K562 (cell line): ENCODE results near the gene ZNF790. TPM values are rescaled to one million over a fixed set of nuclear protein-coding genes. Genes with fewer than 3 reads are reported as not detected.

ENCODE experiments used
- CHAMP1 ChIP-seq: fragments of 450-650 bp; IDR thresholded peaks from 2 replicates; pipeline ENCODE4 v1.6.1; 2016; ENCODE audit warnings: mild to moderate bottlenecking
- FOXK2 ChIP-seq, 2 experiments: fragments of 450-650 bp; IDR thresholded peaks in 1 of 2; conservative IDR thresholded peaks in 1 of 2; 2 replicates each; pipeline ENCODE4 v1.6.1; 2016; ENCODE audit warnings: low read depth in 2 of 2, mild to moderate bottlenecking in 1 of 2
- KLF1 ChIP-seq: fragments of 450-650 bp; IDR thresholded peaks from 2 replicates; pipeline ENCODE4 v1.6.1; 2016; ENCODE audit warnings: missing genetic modification characterization, missing compliant biosample characterization
- NCOA4 ChIP-seq: fragments of 450-650 bp; IDR thresholded peaks from 2 replicates; pipeline ENCODE4 v1.6.1; 2018; ENCODE audit warnings: mild to moderate bottlenecking; ENCODE audit not compliant: partially characterized antibody
- POLR2G ChIP-seq: fragments of 200-400 bp; formaldehyde crosslinking; IDR thresholded peaks from 2 replicates; pipeline ENCODE4 v1.6.1; 2017; ENCODE audit warnings: low read depth, mild to moderate bottlenecking, antibody characterized with exemption, low read length, moderate library complexity
- PURB ChIP-seq: sonication (generic); formaldehyde crosslinking; IDR thresholded peaks from 2 replicates; pipeline ENCODE4 v1.9.0; 2021; ENCODE audit warnings: low read depth, mild to moderate bottlenecking, missing genetic modification reagents
- STAT5A ChIP-seq: IDR thresholded peaks from 2 replicates; pipeline ENCODE4 v1.6.1; 2012; ENCODE audit warnings: low read length, inconsistent platforms, borderline replicate concordance
- ZBTB40 ChIP-seq, 2 experiments: fragments of 450-650 bp in 1 of 2; sonication (generic) in 1 of 2; formaldehyde crosslinking in 1 of 2; IDR thresholded peaks; 2 replicates each; pipeline versions ENCODE4 v1.7.1 to v1.9.0; 2016 to 2022; ENCODE audit warnings: inconsistent platforms in 1 of 2, mild to moderate bottlenecking in 1 of 2, missing genetic modification reagents in 1 of 2
- ZC3H11A ChIP-seq: IDR thresholded peaks from 2 replicates; pipeline ENCODE4 v1.6.1; 2012; ENCODE audit warnings: low read depth, low read length, improper control_type of control experiment
- ZEB2 ChIP-seq: fragments of 450-650 bp; IDR thresholded peaks from 2 replicates; pipeline ENCODE4 v1.6.1; 2016
- ZNF24 ChIP-seq: fragments of 450-650 bp; IDR thresholded peaks from 2 replicates; pipeline ENCODE4 v1.6.1; 2016
- ZNF398 ChIP-seq: fragments of 250-450 bp; sonication (Bioruptor Pico); IDR thresholded peaks from 2 replicates; pipeline ENCODE4 v1.8.0; 2021; ENCODE audit warnings: moderate library complexity, mild to moderate bottlenecking, inconsistent platforms
- ZNF695 ChIP-seq: fragments of 450-650 bp; formaldehyde crosslinking; IDR thresholded peaks from 2 replicates; pipeline ENCODE4 v1.4.0; 2020; ENCODE audit warnings: mild to moderate bottlenecking, moderate library complexity
- polyA plus RNA-seq, 8 experiments: library from polyadenylated mRNA; depleted of rRNA in 4 of 8; stranded (reverse) in 5 of 8; unstranded in 3 of 8; fragments of >200 nt; fragmentation: Nextera tagmentation in 2 of 8; fragmentation: Illumina TruSeq in 1 of 8; extraction: Ambion mirVana in 2 of 8; extraction: Trizol in 1 of 8; gene quantifications; 2 replicates each; pipeline versions ENCODE4 v1.2.1 to v1.2.3, GENCODE V29; 2011 to 2014; ENCODE audit warnings: inconsistent platforms in 1 of 8, missing spikeins in 1 of 8
- total RNA-seq, 7 experiments: library from RNA; depleted of rRNA in 6 of 7; stranded (reverse); fragments of >200 nt in 6 of 7; fragmentation: Illumina TruSeq in 2 of 7; extraction: Trizol in 2 of 7; gene quantifications; 2 replicates each; pipeline versions ENCODE4 v1.2.1 to v1.2.3, GENCODE V29; 2011 to 2021; ENCODE audit warnings: low replicate concordance in 1 of 7

ZNF790 gene
- total and polyA plus RNA-seq, 9 of the 15 experiments (the other 6 are each of a cell fraction or from before 2014, with no cell fraction given): 0.33 to 1.7 (median 0.53) TPM

GRCh38 chr19:36772311-36773222 is 65.6 kb downstream of the ZNF790 start, which contains the start of gene ZNF850 (continued):
- TF ChIP-seq ZBTB40 (IDR thresholded peaks at IDR 0.05) (peak; percentile 98), ZBTB40 (CRISPR knock-in tag; IDR thresholded peaks at IDR 0.05) (no peak), PURB (CRISPR knock-in tag) (no peak), FOXK2 (conservative IDR thresholded peaks at IDR 0.05 in 1 of 2, IDR thresholded peaks at IDR 0.05 in 1 of 2; ENCODE audit: low read depth in 2 of 2) (peak in 1 of 2 experiments; percentile 57; a peak in 1 of 4 replicates), ZNF695 (CRISPR knock-in tag) (no peak), ZC3H11A (no peak), KLF1 (tag) (no peak), CHAMP1 (no peak), NCOA4 (no peak), ZNF24 (no peak), ZNF398 (no peak), STAT5A (no peak), POLR2G (peak; percentile 91), ZEB2 (0 out of 2 replicates have a peak, but pooled peaks have one; percentile 4)
